Stimulated activated CD4-positive, alpha-beta T cell treated with anti-CD3 and anti-CD28 coated beads, TNF-alpha, amount 100 ng/mL, for 1 hour (primary cell): Measurements from ENCODE around the gene PSMA6.
"Not testable (repeated sequence)": the region's sequence is repeated elsewhere in the genome, so short reads cannot be mapped to it uniquely, and the experiment has no call there.

ENCODE experiments used
- DNase-seq, 3 donors: peaks; one replicate each; pipeline ENCODE4 v3.0.0-alpha.2; 2020; ENCODE audit warnings: low read depth in 3 of 3, low spot score in 1 of 3

PSMA6 gene

DNA sequence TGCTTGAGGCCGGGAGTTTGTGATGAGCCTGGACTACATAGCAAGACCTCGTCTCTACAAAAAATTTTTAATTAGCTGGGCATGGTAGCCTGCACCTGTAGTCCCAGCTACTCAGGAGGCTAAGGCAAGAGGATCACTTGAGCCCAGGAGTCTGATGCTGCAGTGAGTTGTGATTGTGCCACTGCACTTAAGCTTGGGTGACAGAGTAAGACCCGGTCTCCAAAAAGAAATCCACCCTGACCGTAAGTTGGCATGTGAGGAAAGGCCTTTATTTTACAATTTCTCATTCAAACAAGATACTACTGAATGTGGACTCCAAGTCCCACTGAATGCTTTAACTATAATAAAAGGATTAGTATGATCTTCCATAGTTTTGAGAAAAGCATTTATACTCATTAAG lies 27.3 kb downstream of the PSMA6 start:
- no peak for DNase-seq

DNA sequence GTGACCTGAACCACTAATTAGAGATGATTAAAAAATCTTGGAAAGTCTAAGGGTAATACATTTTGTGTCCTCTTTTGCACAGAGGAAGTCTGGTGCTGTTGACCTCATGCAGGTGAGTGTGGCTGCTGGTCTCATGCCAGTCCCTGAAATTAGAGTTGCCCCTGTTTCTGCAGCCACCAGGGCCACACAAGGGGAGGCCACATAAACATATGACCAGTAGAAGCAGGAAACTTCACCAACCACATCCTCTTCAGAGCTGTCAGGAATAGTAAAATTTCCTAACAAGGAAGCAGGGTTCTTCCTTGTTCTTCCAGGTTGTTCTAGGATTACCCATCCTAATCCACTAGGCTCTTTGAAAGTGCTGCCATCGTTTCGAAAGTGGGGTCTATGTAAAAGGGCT lies 28.3 kb downstream of the PSMA6 start:
- DNase-seq: no peak

DNA sequence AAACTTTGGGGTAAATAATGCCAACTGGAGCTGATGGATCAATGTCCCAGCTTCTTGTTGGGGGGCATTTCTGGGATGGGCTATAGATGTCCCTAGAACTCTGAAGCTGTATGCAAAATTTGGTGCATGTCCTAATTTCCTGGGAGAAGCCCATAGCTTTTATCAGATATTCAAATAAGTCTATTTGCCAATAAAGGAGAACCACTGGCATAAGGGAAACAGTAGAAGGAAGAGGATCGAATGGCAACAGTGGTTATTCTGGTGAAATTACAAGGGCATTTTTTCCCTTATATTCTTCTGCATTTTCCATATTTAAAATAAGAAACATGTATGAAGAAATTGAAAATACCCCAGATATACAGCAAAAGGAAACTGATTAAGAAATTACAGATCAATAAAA lies 34.2 kb downstream of the PSMA6 start:
- DNase-seq: no peak

DNA sequence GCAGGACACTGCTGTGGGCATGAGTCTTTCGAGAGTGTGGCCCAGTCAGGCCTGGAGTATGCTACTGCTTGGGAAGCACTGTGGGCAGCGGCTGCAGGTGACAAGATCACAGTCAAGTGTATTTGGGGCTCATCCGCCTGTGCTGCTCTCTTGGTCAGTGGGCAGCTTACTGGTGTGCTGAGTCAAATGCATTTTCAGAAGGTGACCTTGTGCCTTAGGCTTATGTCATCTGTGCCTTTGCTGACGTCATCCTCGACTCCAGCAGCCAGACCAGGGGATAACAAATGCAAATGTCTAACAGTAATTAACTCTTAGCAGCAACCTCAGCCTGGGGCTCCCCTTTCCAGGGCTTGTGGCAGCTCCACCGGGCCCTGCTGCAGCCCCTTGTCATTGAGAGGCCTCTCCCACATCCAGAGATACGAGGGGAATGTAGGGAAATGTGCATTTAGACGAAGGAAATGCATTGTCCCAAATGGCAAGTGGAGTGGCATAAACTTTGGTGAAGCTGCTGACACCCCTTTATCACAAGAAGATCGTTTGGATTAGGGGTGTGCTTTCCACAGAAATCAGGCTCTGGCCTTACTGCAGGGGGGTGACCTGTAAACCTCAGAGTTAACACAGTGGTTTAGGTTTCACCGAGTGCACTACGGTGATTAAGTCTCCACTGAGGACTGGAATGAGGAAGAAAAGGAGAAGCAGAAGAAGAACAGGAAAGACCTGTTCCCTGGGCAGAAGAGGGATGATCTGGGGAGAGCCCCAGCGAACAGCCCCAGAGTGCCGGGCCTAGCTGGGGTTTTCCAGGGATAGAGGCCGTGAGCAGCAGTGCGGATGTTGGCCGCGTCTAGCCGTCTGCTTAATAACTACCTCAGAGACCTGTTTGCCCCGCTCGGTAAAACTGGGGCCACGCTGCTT lies 39.7 kb downstream of the PSMA6 start:
- DNase-seq: no peak

DNA sequence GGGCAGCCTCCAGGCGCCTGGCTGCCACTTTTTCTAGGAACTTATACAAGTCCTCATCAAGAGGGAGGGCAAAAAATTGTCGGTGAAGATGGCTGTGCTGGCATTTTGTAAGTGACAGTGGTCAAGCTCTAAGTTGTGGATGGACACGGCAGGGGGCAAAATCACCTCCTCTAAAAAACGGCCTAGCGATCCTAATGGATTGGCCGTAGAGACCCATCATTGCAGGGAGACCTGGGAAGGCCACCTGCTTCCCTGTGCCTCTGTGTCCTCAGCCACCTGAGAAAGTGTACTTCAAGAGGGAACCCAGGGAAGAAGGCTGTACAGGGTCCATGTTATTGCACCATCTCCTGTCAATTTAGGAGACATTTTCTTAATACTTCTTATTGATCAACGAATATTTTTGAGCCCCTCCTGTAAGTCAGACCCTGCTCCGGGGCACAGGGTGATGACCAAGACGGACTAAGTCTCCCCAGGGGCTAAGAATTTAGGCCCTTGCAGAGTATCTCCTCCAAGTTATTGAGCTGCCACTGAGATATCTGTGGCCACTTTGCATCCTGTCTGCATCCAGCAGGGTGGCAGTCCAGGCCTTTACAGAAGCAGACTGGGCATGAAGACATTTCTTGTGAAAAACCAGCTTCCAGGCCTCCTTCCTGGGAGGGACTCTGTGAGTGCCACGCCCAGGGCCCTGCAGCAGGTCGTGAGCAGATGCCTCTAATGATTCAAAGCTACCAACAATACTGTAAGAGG lies 40.5 kb downstream of the PSMA6 start:
- DNase-seq: no peak

DNA sequence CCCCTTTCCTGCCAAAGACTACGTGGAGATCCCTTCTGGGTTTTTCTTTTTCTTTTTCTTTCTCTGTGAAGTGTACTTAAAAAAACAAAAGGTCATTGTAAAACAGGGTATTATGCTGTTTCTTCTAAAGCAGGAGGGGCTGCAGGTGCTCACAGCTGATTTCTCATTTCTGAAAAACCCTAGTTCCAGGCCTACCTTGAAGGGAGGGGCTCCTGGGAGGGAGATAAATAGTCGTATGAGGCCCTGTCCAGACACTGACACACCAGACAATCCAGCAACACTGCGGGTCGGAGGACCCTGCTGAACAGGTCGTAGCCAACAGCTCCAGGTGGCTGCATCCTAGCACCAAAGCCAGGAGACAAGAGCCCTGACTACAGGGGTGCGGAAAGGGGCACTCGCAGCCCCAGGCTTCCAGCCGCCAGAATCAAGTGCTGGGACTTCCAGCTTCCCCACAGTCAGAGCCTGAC lies 41.1 kb downstream of the PSMA6 start:
- DNase-seq: no peak

DNA sequence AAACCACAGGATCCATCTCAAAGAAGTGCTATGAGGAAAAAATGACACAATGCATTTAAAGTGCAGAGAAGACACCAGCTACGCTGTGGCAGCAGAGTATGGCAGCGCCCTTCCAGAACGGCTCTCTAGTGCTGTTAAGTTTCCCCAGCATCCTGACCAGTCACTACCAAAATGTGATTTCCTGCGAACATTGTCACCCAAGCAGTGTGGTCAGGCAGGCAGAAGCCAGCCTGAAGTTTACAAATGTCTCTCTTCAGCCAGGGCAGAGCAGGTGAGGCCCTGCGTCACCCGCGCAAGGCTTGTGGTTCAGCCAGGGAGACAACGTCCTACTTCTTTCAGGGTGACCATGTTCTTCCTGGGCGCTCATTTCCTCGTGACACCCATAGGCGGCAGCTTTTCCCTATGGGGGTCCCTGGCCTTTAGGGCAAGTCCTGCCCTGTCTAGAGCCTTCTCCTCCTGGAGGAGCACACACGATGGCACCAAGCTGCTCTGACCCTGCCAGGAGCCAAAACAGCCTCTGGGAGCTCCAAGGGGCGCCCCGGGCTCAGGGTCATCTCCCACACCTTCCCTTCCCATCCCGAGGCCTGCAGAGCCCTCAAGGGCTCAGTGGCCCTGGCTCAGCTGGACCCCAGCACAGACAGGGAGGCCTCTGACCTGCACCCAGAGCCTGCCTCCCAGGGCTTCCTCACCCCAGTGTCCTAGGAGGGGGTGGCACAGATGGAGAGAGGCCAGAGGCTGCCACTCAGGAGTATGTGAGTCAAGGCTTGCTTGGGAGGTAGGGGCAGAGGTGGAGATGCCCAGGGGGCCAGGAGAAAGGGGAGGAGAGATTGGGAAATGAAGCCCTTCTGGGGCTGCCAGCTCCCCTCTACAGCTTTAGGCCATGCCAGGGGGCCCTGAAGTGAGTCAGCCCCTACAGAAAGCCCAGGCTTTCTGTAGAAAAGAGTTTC lies 41.9 kb downstream of the PSMA6 start:
- DNase-seq: no peak

DNA sequence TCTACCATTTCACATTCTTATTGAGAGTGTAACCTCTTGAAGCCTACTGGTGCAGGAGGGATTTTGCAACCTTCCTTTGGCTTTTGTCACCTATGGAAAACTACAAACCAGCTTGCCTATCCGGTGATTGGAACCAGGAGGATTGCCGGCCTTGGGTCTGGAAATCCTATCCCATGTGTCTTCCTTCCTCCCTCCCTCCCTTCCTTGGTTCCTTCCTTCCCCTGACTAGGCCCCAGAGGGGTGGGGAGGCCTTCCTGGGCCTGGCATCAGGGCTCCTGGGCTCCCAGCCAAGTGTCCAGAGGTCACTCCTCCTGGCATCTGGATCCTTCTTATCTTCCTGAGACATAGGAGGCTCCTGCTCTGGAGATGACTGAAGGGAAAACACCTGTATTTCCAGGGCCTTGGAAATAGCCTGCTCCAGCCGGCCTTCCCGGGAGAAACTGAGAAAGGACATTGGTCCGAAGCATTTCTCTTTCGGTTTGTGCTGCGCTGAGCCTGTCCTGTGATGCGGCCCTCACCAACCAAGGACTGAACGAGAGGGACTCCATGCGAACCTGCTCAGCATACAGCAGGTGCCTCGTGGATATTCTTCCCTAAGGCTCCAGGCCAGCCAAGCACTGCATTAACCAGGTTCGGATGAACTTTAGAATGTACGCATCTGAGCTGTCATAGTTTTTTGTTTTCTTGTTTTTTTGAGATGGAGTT lies 43.4 kb downstream of the PSMA6 start:
- no peak for DNase-seq

DNA sequence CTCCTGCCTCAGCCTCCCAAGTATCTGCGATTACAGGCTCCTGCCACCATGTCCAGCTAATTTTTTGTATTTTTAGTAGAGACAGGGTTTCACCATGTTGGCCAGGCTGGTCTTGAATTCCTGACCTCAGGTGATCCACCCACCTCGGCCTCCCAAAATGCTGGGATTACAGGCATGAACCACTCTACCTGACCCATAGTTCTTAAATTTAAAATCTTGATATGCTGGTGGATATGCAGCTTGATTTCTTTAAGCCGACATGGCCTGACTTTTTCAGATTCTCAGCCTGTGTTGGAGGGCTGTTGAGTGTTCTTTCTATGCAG lies 44.0 kb downstream of the PSMA6 start:
- not testable (repeated sequence) for DNase-seq

DNA sequence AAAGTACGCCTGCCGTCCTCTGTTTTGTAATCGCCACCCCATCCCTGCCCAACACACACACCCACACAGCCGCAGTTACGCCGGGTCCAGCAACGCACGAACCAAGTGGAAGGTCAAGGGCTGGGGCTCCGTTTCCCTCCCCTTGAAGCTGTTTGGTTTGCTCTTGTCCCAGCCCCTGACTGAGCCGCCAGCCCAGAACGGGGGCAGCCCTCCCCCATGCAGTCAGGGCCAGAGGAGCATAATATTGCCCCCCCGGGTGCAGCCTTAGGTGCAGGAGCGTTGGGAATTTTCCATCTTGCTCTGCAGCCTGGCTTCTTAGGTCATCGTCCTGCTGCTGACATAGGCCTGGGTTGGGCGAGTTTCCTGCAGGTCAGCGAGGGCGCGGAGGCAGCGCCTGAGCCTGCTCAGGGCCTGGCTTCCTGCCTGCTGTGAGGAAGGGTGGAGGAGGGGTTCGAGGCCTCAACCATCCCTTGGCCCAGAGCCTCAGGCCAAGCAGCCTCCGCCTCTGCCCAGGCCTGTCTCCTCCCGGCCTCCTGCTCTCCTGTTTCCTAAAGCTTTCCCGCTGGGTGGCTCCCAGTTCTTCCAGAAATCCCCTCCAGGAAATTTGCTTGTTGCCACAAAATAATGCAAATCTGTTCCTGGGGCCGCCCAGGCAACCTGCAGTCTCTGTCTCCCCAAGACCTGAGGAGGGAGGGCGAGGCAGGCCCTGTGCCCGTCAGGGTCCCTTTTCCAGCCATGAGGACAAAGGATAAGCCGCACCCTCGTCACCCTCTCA lies 44.5 kb downstream of the PSMA6 start:
- no peak for DNase-seq

DNA sequence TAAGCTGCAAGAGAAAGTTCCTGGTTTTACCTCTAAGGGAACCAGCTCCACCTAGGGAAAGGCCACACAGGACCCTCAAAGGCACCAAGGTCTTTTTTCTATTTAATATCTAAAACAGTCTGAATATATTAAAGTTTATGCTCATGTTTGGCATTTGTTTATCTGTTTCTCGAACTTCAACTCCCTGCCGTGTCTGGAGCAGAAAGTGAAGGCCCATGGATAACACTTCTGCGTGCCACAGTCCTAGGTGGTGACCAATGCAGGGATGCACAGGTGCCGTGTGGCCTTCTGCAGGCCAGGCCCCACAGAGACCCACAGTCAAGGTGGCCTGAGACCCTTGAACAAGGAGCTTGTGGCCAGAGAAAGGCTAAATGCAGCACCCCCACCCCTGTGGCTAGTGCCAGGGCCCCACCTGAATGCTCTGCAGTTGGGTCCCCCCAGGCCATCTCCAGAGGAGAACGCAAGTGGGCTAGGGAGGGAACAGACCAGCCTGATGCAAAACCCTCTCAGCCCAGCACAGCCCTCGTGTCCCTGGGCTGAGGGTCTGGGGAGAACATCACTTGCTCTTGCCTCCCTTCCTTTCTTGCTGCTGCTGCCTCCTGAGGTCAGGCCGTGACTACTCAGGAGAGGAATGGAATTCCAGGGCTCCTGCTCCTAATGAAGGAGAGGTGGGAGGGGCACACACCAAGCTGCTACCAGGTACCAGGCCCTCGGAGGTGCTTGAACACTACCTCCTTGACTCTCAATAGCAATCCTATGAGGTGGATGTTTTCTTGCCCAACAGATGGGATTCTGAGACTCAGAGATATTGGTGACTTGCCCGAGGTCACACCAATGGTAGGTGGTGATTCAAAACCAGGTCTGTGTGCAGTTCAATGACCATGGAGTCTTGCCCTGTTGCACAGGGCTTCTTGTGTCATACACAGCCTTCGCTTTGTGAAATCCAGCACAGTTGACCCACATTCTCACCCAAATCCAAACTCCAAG lies 45.4 kb downstream of the PSMA6 start:
- no peak for DNase-seq

DNA sequence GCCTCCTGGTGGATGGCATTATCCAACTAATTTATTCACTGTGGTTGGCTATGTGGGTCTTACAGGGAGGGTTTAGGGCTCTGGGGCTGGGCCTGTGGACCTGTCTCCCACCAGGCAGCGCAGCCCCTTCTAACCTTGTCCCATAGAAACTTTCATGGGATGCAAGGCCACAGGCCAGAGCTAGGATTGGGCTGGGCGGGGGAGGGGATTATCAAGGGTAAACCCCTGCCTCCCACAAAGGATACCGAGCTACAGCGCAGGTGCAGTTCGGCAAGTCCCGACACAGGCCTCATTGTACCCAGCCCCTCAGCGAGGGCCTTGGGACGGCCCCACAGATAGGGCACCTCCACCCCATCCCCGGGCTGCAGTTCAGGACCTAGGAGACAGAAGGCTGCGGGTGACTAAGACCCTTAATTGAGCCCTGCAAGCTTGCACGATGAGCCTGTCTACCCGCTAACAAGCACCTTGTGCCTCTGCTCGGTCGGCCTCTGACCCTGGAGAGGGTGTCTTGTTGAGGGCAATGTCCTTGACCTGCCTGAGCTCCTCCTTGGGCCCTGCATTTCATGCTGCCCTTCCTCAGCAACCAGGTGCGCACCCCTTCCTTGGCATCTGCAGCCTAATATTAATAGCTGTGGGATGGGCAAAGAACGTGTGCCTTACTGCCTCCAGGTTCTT lies 46.7 kb downstream of the PSMA6 start:
- DNase-seq: no peak

DNA sequence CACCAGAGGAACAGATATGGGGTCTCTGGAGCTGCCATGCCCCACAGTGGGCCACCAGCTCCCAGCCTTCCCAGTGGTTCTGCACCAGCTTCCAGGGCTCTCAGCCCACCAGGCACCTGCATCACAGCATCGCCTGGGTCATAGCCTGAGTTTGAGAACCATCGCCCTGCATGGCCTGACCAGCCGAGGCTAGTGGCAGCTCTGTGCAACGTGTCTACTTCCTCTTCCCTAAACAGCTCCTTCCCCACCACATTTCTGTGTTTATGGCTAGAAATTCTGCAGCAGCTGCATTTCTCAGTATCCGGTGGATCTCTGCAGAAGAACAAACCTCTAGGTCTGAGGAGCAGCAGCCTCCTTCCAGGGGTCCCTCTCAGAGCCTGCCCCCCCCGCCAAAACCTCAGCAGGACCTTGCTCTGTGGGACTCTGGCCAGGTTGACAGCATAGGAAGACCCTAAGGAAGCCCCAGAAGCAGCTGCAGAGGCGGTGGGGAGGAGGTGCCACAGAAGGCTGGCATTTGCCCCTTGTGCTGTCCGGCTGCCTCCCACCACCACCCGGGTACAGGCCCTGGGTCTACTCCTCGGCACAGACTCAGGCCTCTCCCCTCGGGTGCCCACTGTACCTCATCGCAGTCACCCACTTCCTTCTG lies 47.7 kb downstream of the PSMA6 start:
- no peak for DNase-seq

DNA sequence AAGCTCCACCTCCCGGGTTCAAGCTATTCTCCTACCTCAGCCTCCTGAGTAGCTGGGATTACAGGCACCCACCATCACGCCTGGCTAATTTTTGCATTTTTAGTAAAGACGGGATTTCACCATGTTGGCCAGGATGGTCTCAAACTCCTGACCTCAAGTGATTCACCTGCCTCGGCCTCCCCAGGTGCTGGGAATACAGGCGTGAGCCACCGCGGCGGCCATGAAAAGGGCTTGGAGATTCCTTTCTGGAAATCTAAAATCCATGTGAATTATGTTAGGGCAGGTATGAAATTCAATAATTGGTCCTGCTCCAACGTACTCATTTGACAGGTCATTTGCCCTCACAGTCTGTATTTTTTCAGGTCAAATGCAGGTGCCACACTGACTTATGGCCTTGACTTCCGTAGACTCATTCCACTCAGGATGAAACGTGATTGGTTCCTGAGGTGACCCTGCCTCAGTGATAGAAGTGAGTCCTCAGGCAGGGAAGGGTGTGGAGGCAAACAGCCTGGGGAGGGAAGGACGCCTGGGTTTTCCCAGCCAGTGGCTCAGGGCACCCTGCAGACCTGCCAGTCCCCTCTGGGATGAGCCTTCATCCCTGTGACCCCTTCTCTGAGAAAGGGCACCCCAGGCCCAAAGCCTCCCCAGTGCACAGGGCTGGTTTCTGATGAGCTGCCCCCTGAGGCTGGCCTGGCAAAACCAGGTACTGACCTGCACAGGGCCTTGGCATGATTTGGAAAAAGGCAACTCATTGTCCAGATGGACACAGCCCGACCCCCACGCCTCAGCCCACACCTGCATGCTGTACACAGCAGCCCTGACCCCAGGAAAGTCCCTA lies 48.7 kb downstream of the PSMA6 start:
- no peak for DNase-seq

DNA sequence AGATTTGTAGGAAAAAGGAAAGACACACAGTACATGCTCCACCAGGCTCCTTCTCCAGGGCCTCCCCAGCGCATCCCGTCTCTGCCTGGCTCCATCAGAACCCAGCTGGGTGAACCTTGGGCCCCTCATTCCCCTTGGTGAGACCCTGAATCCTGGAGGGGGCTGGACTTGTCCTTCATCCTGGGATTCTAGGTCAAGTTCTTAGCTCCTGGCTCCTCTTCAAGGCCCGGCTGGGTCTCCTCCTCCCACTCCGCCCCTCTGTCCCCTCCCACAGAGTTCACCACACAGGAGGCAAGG lies 49.2 kb downstream of the PSMA6 start:
- DNase-seq: no peak

DNA sequence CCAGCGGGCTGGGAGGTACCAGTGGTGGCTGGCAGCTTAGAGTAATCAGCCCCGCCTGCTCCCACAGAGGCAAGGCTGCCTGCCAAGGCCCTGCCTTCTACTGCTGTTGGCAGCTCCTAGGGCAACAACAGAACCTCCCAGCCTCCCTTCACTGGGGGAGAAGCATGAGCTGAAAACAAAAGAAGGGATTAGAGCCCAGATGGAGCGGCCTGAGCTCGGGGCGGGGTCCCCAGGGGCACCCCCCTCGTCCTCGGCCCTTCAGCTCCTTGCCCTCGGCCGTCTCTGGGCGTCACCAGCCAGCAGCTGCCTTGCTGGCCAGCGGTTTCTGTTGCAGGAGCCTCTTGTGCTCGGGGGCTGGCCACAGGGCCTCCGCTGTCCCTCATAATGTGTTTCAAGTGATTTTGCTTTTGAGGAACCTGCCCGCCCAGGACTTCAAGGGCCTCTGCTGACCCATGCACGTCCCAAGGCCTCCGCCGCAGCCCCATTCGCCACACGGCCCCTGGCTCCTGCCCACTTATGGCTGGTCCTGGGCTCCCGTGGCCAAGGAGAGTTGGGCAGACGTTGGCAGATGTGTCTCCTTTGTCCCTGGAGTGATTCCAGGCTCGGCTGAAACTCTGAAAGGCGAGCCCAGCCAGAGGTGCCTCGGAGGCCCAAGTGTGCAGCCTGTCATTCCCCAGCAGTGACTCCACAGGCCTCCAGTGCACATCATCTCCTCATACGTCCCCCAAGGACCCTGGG lies 49.7 kb downstream of the PSMA6 start:
- no peak for DNase-seq
